NCI-H226 (cell line): ENCODE data around the gene ABCF2.

Experiments used
- DNase-seq: peaks from one replicate; pipeline ENCODE4 v3.0.0-alpha.2; 2015

Gene ABCF2

GRCh38 chr7:151168003-151168786 lies 58.8 kb downstream of the ABCF2 start:
- no peak for DNase-seq

- no peak for DNase-seq
Measured at GRCh38 chr7:151167197-151167961, 59.6 kb downstream of the ABCF2 start, which contains the start of gene GBX1. GBX1 (minus strand) TSS chr7:151167694; CDS start chr7:151167548, 146 bp downstream.

GRCh38 chr7:151166629-151167196 lies 60.3 kb downstream of the ABCF2 start:
- no peak for DNase-seq
